AG10803 (cell line): Measurements from ENCODE around the gene NKIRAS1.

Experiments
- DNase-seq: peaks from one replicate; pipeline ENCODE4 v3.0.0; 2010; ENCODE audit warnings: low read depth
- H3K4me3 ChIP-seq: 2 replicates; pipeline ENCODE4 v1.5.1; 2011; ENCODE audit warnings: mild to moderate bottlenecking, low read length, control low read depth
- CTCF ChIP-seq: conservative IDR thresholded peaks from 2 replicates; pipeline ENCODE4 v1.5.1; 2011; ENCODE audit warnings: mild to moderate bottlenecking, low read length, control low read depth, inconsistent platforms

NKIRAS1 gene

GRCh38 chr3:23948761-23949160 lies 32.0 kb upstream of the NKIRAS1 start:
- TF ChIP-seq CTCF: no peak
- DNase-seq: no peak
- H3K4me3 ChIP-seq: no peak overlapping the region

- peak overlapping the region; percentile 84 for H3K4me3 ChIP-seq
- TF ChIP-seq CTCF: no peak
- DNase-seq: peak; percentile 97
Measured at GRCh38 chr3:23945913-23946687, 29.3 kb upstream of the NKIRAS1 start.

- TF ChIP-seq CTCF: no peak
- H3K4me3 ChIP-seq: peak overlapping the region; percentile 77
- DNase-seq: no peak
Measured at GRCh38 chr3:23945663-23945912, 28.8 kb upstream of the NKIRAS1 start.

GRCh38 chr3:23944861-23945662 lies 28.3 kb upstream of the NKIRAS1 start, which contains the start of gene NR1D2:
TSS of gene NR1D2 (plus strand) at chr3:23945286. CDS start at chr3:23945579, 293 bp downstream.
- peak; percentile 81 for DNase-seq
- H3K4me3 ChIP-seq: peak within 1 kb of the TSS; percentile 84
- no peak for TF ChIP-seq CTCF

DNA sequence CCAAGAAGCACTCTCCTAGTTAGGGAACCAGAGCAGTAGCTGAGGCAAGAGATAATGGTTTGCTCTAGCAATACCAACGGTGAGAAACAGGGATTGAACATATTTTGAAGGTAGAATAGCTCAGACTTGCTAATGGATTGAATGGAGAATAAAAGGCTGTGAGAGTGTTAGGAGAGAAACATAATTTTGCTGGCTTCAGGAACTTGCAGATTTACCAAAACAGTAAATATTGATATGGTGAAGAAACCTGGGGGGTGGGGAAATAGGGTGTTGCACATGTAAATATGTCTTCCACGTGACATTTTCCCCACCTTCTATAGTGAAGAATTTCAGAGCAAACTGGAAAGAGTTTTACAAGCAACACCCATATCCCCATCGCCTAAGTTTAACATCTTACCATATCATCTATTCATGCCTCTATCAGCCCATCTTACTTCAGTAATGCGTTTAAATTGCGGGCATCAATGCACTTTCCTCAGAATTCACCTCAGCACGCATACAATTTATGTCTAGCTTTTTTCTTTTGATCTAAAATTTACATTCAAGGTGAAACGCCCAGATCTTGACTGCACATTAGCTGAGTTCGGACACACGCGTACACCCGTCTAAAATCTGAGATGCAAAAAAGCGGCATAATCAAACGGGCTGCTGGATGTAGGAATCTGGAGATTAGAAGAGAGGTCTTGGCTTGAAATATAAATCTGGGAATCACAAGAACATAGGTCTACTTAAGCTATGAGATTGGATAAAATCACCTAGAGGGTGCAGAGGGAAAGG lies 27.4 kb upstream of the NKIRAS1 start:
- DNase-seq: no peak

DNA sequence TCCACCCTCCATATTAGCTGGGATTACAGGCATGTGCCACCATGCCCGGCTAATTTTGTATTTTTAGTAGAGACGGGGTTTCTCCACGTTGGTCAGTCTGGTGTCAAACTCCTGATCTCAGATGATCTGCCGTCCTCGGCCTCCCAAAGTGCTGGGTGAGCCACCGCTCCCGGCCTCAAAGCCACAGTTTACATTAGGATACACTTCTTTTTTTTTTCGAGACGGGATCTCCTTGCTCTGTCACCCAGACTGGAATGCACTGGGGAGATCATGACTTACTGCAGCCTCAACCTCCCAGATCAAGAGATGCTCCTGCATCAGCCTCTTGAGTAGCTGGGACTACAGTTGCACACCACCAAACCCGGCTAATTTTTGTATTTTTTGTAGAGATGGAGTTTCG lies 25.8 kb upstream of the NKIRAS1 start:
- H3K4me3 ChIP-seq: no peak overlapping the region
- DNase-seq: no peak
- TF ChIP-seq CTCF: no peak

More for the DNA sequence above, 27.4 kb upstream of the NKIRAS1 start:
- no peak for TF ChIP-seq CTCF
- peak overlapping the region; percentile 77 for H3K4me3 ChIP-seq
